Neural cell (in vitro differentiated cells): ENCODE data around the gene ENOX1. TPM values are rescaled to one million over a fixed set of nuclear protein-coding genes. Genes with fewer than 3 reads are reported as not detected.

Experiments
- H2AFZ ChIP-seq: fragments of 200-600, 300-800 bp; sonication (generic), shearing (Covaris generic); 2 replicates; pipeline ENCODE4 v1.6.0; 2014; ENCODE audit warnings: low read depth, mild to moderate bottlenecking, antibody characterized with exemption, low read length, moderate library complexity
- H3F3A ChIP-seq: fragments of 200-600 bp; shearing (Covaris generic); 2 replicates; pipeline ENCODE4 v1.6.1; 2016; ENCODE audit warnings: mild to moderate bottlenecking, moderate library complexity, mixed read lengths, antibody characterized with exemption, low read length; ENCODE audit not compliant: insufficient read depth, poor library complexity, severe bottlenecking
- H3K27ac ChIP-seq: fragments of 200-600, 300-800 bp; sonication (generic), shearing (Covaris generic); 2 replicates; pipeline ENCODE4 v1.5.1; 2014; ENCODE audit warnings: mild to moderate bottlenecking, low read length, moderate library complexity
- H3K27me3 ChIP-seq: fragments of 300-800, 200-600 bp; sonication (generic), shearing (Covaris generic); 2 replicates; pipeline ENCODE4 v1.6.0; 2014; ENCODE audit warnings: mild to moderate bottlenecking, low read depth, low read length, moderate library complexity; ENCODE audit not compliant: insufficient read depth
- H3K36me3 ChIP-seq: fragments of 300-800, 200-600 bp; sonication (generic), shearing (Covaris generic); 2 replicates; pipeline ENCODE4 v1.5.1; 2014; ENCODE audit warnings: mild to moderate bottlenecking, antibody characterized with exemption, low read length, moderate library complexity; ENCODE audit not compliant: insufficient read depth
- H3K4me2 ChIP-seq: fragments of 300-800, 200-600 bp; sonication (generic), shearing (Covaris generic); 2 replicates; pipeline ENCODE4 v1.6.0; 2014; ENCODE audit warnings: mild to moderate bottlenecking, low read length
- H3K4me3 ChIP-seq: fragments of 300-800, 200-600 bp; sonication (generic), shearing (Covaris generic); 2 replicates; pipeline ENCODE4 v1.5.1; 2014; ENCODE audit warnings: mild to moderate bottlenecking, low read length, moderate library complexity
- H3K79me2 ChIP-seq: fragments of 200-600 bp; shearing (Covaris generic); replicated peaks from 2 replicates; pipeline ENCODE4 v1.6.0; 2014; ENCODE audit warnings: mild to moderate bottlenecking, low read length, moderate library complexity; ENCODE audit not compliant: insufficient read depth
- H3K9ac ChIP-seq: fragments of 300-800, 200-600 bp; sonication (generic), shearing (Covaris generic); 2 replicates; pipeline ENCODE4 v1.6.1; 2016; ENCODE audit warnings: mild to moderate bottlenecking, low read length, mixed read lengths
- H3K9me2 ChIP-seq: fragments of 200-600 bp; shearing (Covaris generic); 2 replicates; pipeline ENCODE4 v1.6.1; 2016; ENCODE audit warnings: mild to moderate bottlenecking, low read length, mixed read lengths; ENCODE audit not compliant: insufficient read depth
- H3K9me3 ChIP-seq: fragments of 200-600, 300-800 bp; sonication (generic), shearing (Covaris generic); 2 replicates; pipeline ENCODE4 v1.6.1; 2016; ENCODE audit warnings: mild to moderate bottlenecking, mixed run types, low read length, moderate library complexity, mixed read lengths
- H4K20me1 ChIP-seq: fragments of 200-600 bp; shearing (Covaris generic); 2 replicates; pipeline ENCODE4 v1.6.1; 2016; ENCODE audit warnings: mild to moderate bottlenecking, mixed run types; ENCODE audit not compliant: insufficient read depth
- EP300 ChIP-seq: fragments of 450-650 bp; conservative IDR thresholded peaks from 2 replicates; pipeline ENCODE4 v1.6.1; 2014; ENCODE audit warnings: antibody characterized with exemption, mild to moderate bottlenecking, moderate library complexity; ENCODE audit not compliant: poor library complexity, severe bottlenecking
- EZH2 ChIP-seq: fragments of 200-600, 300-800 bp; shearing (Covaris generic), sonication (generic); IDR thresholded peaks from 2 replicates; pipeline ENCODE4 v1.6.1; 2014; ENCODE audit warnings: antibody characterized with exemption, low read length, borderline replicate concordance, mild to moderate bottlenecking; ENCODE audit not compliant: insufficient read depth, poor library complexity, severe bottlenecking
- MXI1 ChIP-seq: fragments of 450-650 bp; conservative IDR thresholded peaks from 2 replicates; pipeline ENCODE4 v1.6.1; 2014; ENCODE audit warnings: antibody characterized with exemption, mild to moderate bottlenecking; ENCODE audit not compliant: poor library complexity, severe bottlenecking
- POLR2AphosphoS5 ChIP-seq: IDR thresholded peaks from 2 replicates; pipeline ENCODE4 v1.6.1; 2012
- RAD21 ChIP-seq: fragments of 450-650 bp; conservative IDR thresholded peaks from 2 replicates; pipeline ENCODE4 v1.6.1; 2014; ENCODE audit warnings: antibody characterized with exemption, mild to moderate bottlenecking, moderate library complexity
- SMC3 ChIP-seq: fragments of 450-650 bp; conservative IDR thresholded peaks from 2 replicates; pipeline ENCODE4 v1.6.1; 2014; ENCODE audit warnings: antibody characterized with exemption, mild to moderate bottlenecking, moderate library complexity; ENCODE audit not compliant: poor library complexity
- TAF1 ChIP-seq: IDR thresholded peaks from 2 replicates; pipeline ENCODE4 v1.6.1; 2012; ENCODE audit warnings: low read depth
- polyA plus RNA-seq: library from polyadenylated mRNA; depleted of rRNA; stranded (reverse); fragments of >200 nt; gene quantifications from 2 replicates; pipeline ENCODE4 v1.2.3, GENCODE V29; 2014
- TF ChIP-seq, protein P1 (sequence below): fragments of 450-650 bp; IDR thresholded peaks from 2 replicates; pipeline ENCODE4 v1.5.1; 2014; ENCODE audit warnings: antibody characterized with exemption, mild to moderate bottlenecking, moderate library complexity; ENCODE audit not compliant: poor library complexity, severe bottlenecking
- TF ChIP-seq, protein P2 (sequence below): IDR thresholded peaks from 2 replicates; pipeline ENCODE4 v1.6.1; 2012; ENCODE audit warnings: borderline replicate concordance

The ENOX1 gene
- polyA plus RNA-seq, 1 donor from 2014 or later: 42.6 TPM

DNA sequence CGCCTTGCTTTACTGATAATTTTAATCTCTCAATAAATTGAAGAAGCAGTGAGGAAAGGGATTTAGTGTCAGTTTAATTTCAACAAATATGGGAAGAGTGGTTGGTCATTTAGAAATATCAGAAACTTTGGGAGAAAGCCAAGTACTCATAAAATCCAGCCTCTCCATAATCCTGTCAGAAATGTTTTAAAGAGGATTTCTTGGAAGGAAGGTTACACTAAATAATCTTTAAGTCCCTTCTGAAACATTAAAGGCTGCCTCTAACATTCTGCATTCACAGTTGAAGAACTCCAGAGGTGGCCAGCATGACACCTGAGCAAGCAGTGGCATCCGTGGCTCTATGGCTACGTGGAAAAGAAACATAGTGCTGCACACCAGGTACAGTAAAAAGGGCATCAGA is 378.5 kb downstream of the ENOX1 start:
- Histone ChIP-seq H3F3A (no peaks in the 10 kb centered on the region), H3K79me2 (no peaks in the 10 kb centered on the region), H4K20me1 (no peaks in the 10 kb centered on the region), H3K27ac (no peak overlapping the region), H3K4me2 (no peak overlapping the region), H3K9me3 (no peaks in the 10 kb centered on the region), H3K36me3 (no peaks in the 10 kb centered on the region), H2AFZ (no peak overlapping the region), H3K9me2 (no peaks in the 10 kb centered on the region), H3K4me3 (no peak overlapping the region), H3K27me3 (no peaks in the 10 kb centered on the region), H3K9ac (no peak overlapping the region)
- no peak for TF ChIP-seq EZH2
- TF ChIP-seq, protein P1, sequence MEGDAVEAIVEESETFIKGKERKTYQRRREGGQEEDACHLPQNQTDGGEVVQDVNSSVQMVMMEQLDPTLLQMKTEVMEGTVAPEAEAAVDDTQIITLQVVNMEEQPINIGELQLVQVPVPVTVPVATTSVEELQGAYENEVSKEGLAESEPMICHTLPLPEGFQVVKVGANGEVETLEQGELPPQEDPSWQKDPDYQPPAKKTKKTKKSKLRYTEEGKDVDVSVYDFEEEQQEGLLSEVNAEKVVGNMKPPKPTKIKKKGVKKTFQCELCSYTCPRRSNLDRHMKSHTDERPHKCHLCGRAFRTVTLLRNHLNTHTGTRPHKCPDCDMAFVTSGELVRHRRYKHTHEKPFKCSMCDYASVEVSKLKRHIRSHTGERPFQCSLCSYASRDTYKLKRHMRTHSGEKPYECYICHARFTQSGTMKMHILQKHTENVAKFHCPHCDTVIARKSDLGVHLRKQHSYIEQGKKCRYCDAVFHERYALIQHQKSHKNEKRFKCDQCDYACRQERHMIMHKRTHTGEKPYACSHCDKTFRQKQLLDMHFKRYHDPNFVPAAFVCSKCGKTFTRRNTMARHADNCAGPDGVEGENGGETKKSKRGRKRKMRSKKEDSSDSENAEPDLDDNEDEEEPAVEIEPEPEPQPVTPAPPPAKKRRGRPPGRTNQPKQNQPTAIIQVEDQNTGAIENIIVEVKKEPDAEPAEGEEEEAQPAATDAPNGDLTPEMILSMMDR: no peak
- TF ChIP-seq, protein P2, sequence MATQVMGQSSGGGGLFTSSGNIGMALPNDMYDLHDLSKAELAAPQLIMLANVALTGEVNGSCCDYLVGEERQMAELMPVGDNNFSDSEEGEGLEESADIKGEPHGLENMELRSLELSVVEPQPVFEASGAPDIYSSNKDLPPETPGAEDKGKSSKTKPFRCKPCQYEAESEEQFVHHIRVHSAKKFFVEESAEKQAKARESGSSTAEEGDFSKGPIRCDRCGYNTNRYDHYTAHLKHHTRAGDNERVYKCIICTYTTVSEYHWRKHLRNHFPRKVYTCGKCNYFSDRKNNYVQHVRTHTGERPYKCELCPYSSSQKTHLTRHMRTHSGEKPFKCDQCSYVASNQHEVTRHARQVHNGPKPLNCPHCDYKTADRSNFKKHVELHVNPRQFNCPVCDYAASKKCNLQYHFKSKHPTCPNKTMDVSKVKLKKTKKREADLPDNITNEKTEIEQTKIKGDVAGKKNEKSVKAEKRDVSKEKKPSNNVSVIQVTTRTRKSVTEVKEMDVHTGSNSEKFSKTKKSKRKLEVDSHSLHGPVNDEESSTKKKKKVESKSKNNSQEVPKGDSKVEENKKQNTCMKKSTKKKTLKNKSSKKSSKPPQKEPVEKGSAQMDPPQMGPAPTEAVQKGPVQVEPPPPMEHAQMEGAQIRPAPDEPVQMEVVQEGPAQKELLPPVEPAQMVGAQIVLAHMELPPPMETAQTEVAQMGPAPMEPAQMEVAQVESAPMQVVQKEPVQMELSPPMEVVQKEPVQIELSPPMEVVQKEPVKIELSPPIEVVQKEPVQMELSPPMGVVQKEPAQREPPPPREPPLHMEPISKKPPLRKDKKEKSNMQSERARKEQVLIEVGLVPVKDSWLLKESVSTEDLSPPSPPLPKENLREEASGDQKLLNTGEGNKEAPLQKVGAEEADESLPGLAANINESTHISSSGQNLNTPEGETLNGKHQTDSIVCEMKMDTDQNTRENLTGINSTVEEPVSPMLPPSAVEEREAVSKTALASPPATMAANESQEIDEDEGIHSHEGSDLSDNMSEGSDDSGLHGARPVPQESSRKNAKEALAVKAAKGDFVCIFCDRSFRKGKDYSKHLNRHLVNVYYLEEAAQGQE: no peak
- no peak for TF ChIP-seq POLR2AphosphoS5
- TF ChIP-seq RAD21: no peak
- no peak for TF ChIP-seq TAF1
- no peak for TF ChIP-seq EP300
- no peak for TF ChIP-seq SMC3
- TF ChIP-seq MXI1: no peak

DNA sequence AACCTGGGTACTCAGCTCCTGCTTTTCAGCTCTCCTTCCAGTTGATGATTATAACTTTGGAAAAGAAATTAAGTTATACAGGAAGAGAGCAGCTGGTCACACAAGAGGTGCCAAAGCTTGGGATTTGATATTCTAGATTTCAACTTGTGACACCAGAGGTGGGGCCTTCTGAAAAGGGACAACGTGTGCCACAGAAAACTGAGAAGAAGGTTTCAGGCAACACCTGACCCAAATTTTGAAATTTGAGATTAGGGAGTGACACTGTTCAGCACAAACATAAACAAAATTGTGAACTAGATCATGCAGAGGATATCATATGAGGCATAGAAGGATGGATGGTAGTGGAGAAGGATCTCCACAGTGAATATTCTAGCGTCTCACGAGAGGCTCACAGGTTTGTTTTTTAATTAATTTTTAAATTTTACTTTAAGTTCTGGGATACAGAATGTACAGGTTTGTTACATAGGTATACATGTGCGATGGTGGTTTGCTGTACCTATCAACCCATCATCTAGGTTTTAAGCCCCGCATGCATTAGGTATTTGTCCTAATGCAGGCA is 379.7 kb downstream of the ENOX1 start:
- no peak overlapping the region for H3K4me2 ChIP-seq
- H3K79me2 ChIP-seq: no peaks in the 10 kb centered on the region
- H3K4me3 ChIP-seq: no peak overlapping the region
- no peaks in the 10 kb centered on the region for H3K9me2 ChIP-seq
- H3K9ac ChIP-seq: no peak overlapping the region
- no peaks in the 10 kb centered on the region for H4K20me1 ChIP-seq
- no peak overlapping the region for H3K27ac ChIP-seq
- H3F3A ChIP-seq: no peaks in the 10 kb centered on the region
- no peak for TF ChIP-seq SMC3
- no peak for TF ChIP-seq POLR2AphosphoS5
- no peak for TF ChIP-seq MXI1
- TF ChIP-seq, protein P1: no peak
- no peak for TF ChIP-seq RAD21
- TF ChIP-seq EZH2: no peak
- TF ChIP-seq, protein P2: no peak
- TF ChIP-seq TAF1: no peak
- no peak for TF ChIP-seq EP300
- H3K9me3 ChIP-seq: no peaks in the 10 kb centered on the region
- no peaks in the 10 kb centered on the region for H3K36me3 ChIP-seq
- H3K27me3 ChIP-seq: no peaks in the 10 kb centered on the region
- no peak overlapping the region for H2AFZ ChIP-seq
